ENCODE results near the gene SUSD3.

Gene SUSD3

GRCh38 chr9:93121316-93122241 lies 63.1 kb downstream of the SUSD3 start:
- in situ Hi-C loops (cut with MboI; ENCODE audit: low sequenced_read_pairs), result no loop called here

- in situ Hi-C loops (cut with MboI; ENCODE audit: low sequenced_read_pairs), result no loop called here
Measured at GRCh38 chr9:93122721-93123221, 64.3 kb downstream of the SUSD3 start.

- in situ Hi-C loops (cut with MboI; ENCODE audit: low sequenced_read_pairs), result no loop called here
Measured at GRCh38 chr9:93123561-93124283, 65.2 kb downstream of the SUSD3 start.

- in situ Hi-C loops (cut with MboI; ENCODE audit: low sequenced_read_pairs), result no loop called here
Measured at GRCh38 chr9:93124793-93125192, 66.3 kb downstream of the SUSD3 start.

GRCh38 chr9:93125331-93125894 lies 66.9 kb downstream of the SUSD3 start:
- in situ Hi-C loops (cut with MboI; ENCODE audit: low sequenced_read_pairs), result no loop called here

GRCh38 chr9:93126151-93126781 lies 67.8 kb downstream of the SUSD3 start:
- in situ Hi-C loops (cut with MboI; ENCODE audit: low sequenced_read_pairs), result no loop called here

- in situ Hi-C loops (cut with MboI; ENCODE audit: low sequenced_read_pairs), result no loop called here
Measured at GRCh38 chr9:93126825-93127368, 68.4 kb downstream of the SUSD3 start.

GRCh38 chr9:93127395-93127911 lies 69.0 kb downstream of the SUSD3 start:
- in situ Hi-C loops (cut with MboI; ENCODE audit: low sequenced_read_pairs), result no loop called here

- in situ Hi-C loops (cut with MboI; ENCODE audit: low sequenced_read_pairs), result no loop called here
Measured at GRCh38 chr9:93128011-93128714, 69.7 kb downstream of the SUSD3 start.

GRCh38 chr9:93128715-93129224 lies 70.3 kb downstream of the SUSD3 start:
- in situ Hi-C loops (cut with MboI; ENCODE audit: low sequenced_read_pairs), result no loop called here

GRCh38 chr9:93129286-93129685 lies 70.8 kb downstream of the SUSD3 start:
- in situ Hi-C loops (cut with MboI; ENCODE audit: low sequenced_read_pairs), result no loop called here

GRCh38 chr9:93129691-93130500 lies 71.4 kb downstream of the SUSD3 start:
- in situ Hi-C loops (cut with MboI; ENCODE audit: low sequenced_read_pairs), result no loop called here

- in situ Hi-C loops (cut with MboI; ENCODE audit: low sequenced_read_pairs), result no loop called here
Measured at GRCh38 chr9:93130861-93131481, 72.5 kb downstream of the SUSD3 start.

- in situ Hi-C loops (cut with MboI; ENCODE audit: low sequenced_read_pairs), result no loop called here
Measured at GRCh38 chr9:93131599-93132286, 73.2 kb downstream of the SUSD3 start.

GRCh38 chr9:93132287-93132927 lies 73.9 kb downstream of the SUSD3 start:
- in situ Hi-C loops (cut with MboI; ENCODE audit: low sequenced_read_pairs), result no loop called here

- in situ Hi-C loops (cut with MboI; ENCODE audit: low sequenced_read_pairs), result no loop called here
Measured at GRCh38 chr9:93132946-93133680, 74.6 kb downstream of the SUSD3 start.

GRCh38 chr9:93133681-93134014 lies 75.1 kb downstream of the SUSD3 start:
- in situ Hi-C loops (cut with MboI; ENCODE audit: low sequenced_read_pairs), result no loop called here

All from HL-60/S4 (cell line).